HepG2 (cell line): ENCODE measurements around the gene ZSCAN31. TPM values are rescaled to one million over a fixed set of nuclear protein-coding genes. Genes with fewer than 3 reads are reported as not detected.

Source experiments
- ATF6 ChIP-seq: sonication (generic); formaldehyde crosslinking; conservative IDR thresholded peaks from 2 replicates; pipeline ENCODE4 v1.4.0; 2020; ENCODE audit warnings: missing genetic modification reagents
- CEBPZ ChIP-seq: IDR thresholded peaks from 2 replicates; pipeline ENCODE4 v1.6.1; 2012; ENCODE audit warnings: low read length, improper control_type of control experiment
- FOXC1 ChIP-seq: sonication (generic); formaldehyde crosslinking; IDR thresholded peaks from 2 replicates; pipeline ENCODE4 v1.8.0; 2022; ENCODE audit warnings: mild to moderate bottlenecking, missing genetic modification reagents, borderline replicate concordance
- HNRNPH1 ChIP-seq: fragments of 200-400 bp; formaldehyde crosslinking; optimal IDR thresholded peaks from 2 replicates; pipeline ENCODE3; 2017; ENCODE audit warnings: mild to moderate bottlenecking, low read depth, low read length
- MIER3 ChIP-seq: IDR thresholded peaks from 2 replicates; pipeline ENCODE4 v1.6.1; 2016; ENCODE audit warnings: missing compliant biosample characterization, borderline replicate concordance
- PHF20 ChIP-seq: sonication (generic); formaldehyde crosslinking; IDR thresholded peaks from 2 replicates; pipeline ENCODE4 v1.5.0; 2020; ENCODE audit warnings: mild to moderate bottlenecking, missing genetic modification reagents
- POGZ ChIP-seq: sonication (generic); formaldehyde crosslinking; IDR thresholded peaks from 2 replicates; pipeline ENCODE4 v1.4.0; 2020; ENCODE audit warnings: mild to moderate bottlenecking, missing genetic modification reagents
- REXO4 ChIP-seq: sonication (generic); formaldehyde crosslinking; IDR thresholded peaks from 2 replicates; pipeline ENCODE4 v1.8.0; 2022; ENCODE audit warnings: missing genetic modification reagents, mild to moderate bottlenecking, borderline replicate concordance
- SRSF4 ChIP-seq: fragments of 200-400 bp; formaldehyde crosslinking; IDR thresholded peaks from one replicate; pipeline ENCODE4 v1.6.1; 2018; ENCODE audit warnings: mild to moderate bottlenecking, low read depth, low read length, moderate library complexity; ENCODE audit not compliant: poor library complexity, severe bottlenecking
- TRIM24 ChIP-seq: sonication (generic); formaldehyde crosslinking; IDR thresholded peaks from 2 replicates; pipeline ENCODE4 v1.8.0; 2022; ENCODE audit warnings: mild to moderate bottlenecking, missing genetic modification reagents
- ZHX2 ChIP-seq, 2 experiments: sonication (generic) in 1 of 2; formaldehyde crosslinking in 1 of 2; IDR thresholded peaks; 2 replicates each; pipeline versions ENCODE4 v1.6.1 to v1.9.0; 2014 to 2022; ENCODE audit warnings: antibody characterized with exemption in 1 of 2, borderline replicate concordance in 1 of 2, inconsistent platforms in 1 of 2, low read depth in 1 of 2, missing genetic modification reagents in 1 of 2
- ZNF7 ChIP-seq: IDR thresholded peaks from 2 replicates; pipeline ENCODE4 v1.6.1; 2016; ENCODE audit warnings: missing biosample characterization, missing genetic modification reagents
- ZNF747 ChIP-seq: sonication (generic); formaldehyde crosslinking; IDR thresholded peaks from 2 replicates; pipeline ENCODE4 v1.8.1; 2023; ENCODE audit warnings: missing genetic modification reagents, mild to moderate bottlenecking, borderline replicate concordance
- ZSCAN5A ChIP-seq: sonication (generic); formaldehyde crosslinking; IDR thresholded peaks from 2 replicates; pipeline ENCODE4 v1.8.0; 2022; ENCODE audit warnings: mild to moderate bottlenecking, missing genetic modification reagents, borderline replicate concordance
- polyA plus RNA-seq, 8 experiments: library from polyadenylated mRNA; depleted of rRNA in 3 of 8; stranded (reverse) in 7 of 8; unstranded in 1 of 8; fragments of >200 nt; fragmentation: Illumina TruSeq in 4 of 8; extraction: Trizol in 4 of 8; gene quantifications; 2 replicates each; pipeline versions ENCODE4 v1.2.1 to v1.2.3, GENCODE V29; 2011 to 2016; ENCODE audit warnings: low read depth in 4 of 8, missing spikeins in 1 of 8, mixed read lengths in 1 of 8; ENCODE audit not compliant: insufficient read depth in 1 of 8
- total RNA-seq, 5 experiments: library from RNA; depleted of rRNA; stranded (reverse); fragments of >200 nt; fragmentation: Illumina TruSeq; extraction: Trizol; gene quantifications; 2 replicates each; pipeline ENCODE4 v1.2.3, GENCODE V29; 2016; ENCODE audit warnings: low read depth in 1 of 5

The ZSCAN31 gene
- total and polyA plus RNA-seq, 2 of the 13 experiments (the other 11 are each of a cell fraction or from before 2014, with no cell fraction given): 5.3 to 6.2 TPM

GRCh38 chr6:28355743-28356665 is 20.1 kb upstream of the ZSCAN31 start (continued):
- no peak for TF ChIP-seq TRIM24 (CRISPR knock-in tag)
- TF ChIP-seq FOXC1 (CRISPR knock-in tag): no peak; the same call in 1 of the 2 replicates
- peak; percentile 66; the same call in 1 of the 2 replicates for TF ChIP-seq PHF20 (CRISPR knock-in tag)
- peak; percentile 39; the same call in 1 of the 2 replicates for TF ChIP-seq ZSCAN5A (CRISPR knock-in tag)
- TF ChIP-seq ZHX2 (IDR thresholded peaks at IDR 0.05; ENCODE audit: low read depth): no peak
- no peak for TF ChIP-seq ZHX2 (CRISPR knock-in tag; IDR thresholded peaks at IDR 0.05; ENCODE audit: borderline replicate concordance)
- 0 out of 2 replicates have a peak, but pooled peaks have one; percentile 79 for TF ChIP-seq ATF6
- no peak for TF ChIP-seq ZNF747 (CRISPR knock-in tag)
- TF ChIP-seq SRSF4: no peak
- TF ChIP-seq POGZ (CRISPR knock-in tag): peak; percentile 34; the same call in 1 of the 2 replicates
- TF ChIP-seq MIER3: peak; percentile 43; the same call in 1 of the 2 replicates
- no peak for TF ChIP-seq CEBPZ
- TF ChIP-seq ZNF7 (CRISPR knock-in tag): no peak
- TF ChIP-seq REXO4: no peak
- no peak for TF ChIP-seq HNRNPH1
